NT2/D1 (cell line): ENCODE measurements around the gene CTRL.

ENCODE experiments used
- SUZ12 ChIP-seq: IDR thresholded peaks from 2 replicates; pipeline ENCODE4 v1.6.1; 2011; ENCODE audit not compliant: insufficient read length, insufficient read depth; ENCODE audit errors: extremely low read depth
- YY1 ChIP-seq: IDR thresholded peaks from 2 replicates; pipeline ENCODE4 v1.6.1; 2011; ENCODE audit not compliant: insufficient read length, insufficient read depth
- ZNF274 ChIP-seq: IDR thresholded peaks from 2 replicates; pipeline ENCODE4 v1.6.1; 2011; ENCODE audit warnings: mild to moderate bottlenecking, low read depth, low read length

- TF ChIP-seq YY1: no peak
- TF ChIP-seq ZNF274: no peak
- TF ChIP-seq SUZ12: no peak
Measured at GRCh38 chr16:67935101-67935401, 3.4 kb upstream of the CTRL start.
